Breast epithelium (tissue), 4 donors: ENCODE results near the gene RANBP6. TPM values are rescaled to one million over a fixed set of nuclear protein-coding genes. Genes with fewer than 3 reads are reported as not detected.

Experiments
- DNase-seq, 2 donors: peaks; one replicate each; pipeline ENCODE4 v3.0.0-alpha.2; 2019; ENCODE audit warnings: low spot score in 2 of 2
- H3K27ac ChIP-seq, 2 donors: fragments of 200-600 bp; sonication (generic) in 1 of 2; one replicate each; pipeline ENCODE4 v1.5.1; 2016 to 2019; ENCODE audit warnings: mild to moderate bottlenecking in 1 of 2
- H3K27me3 ChIP-seq, 2 donors: fragments of 200-600 bp; sonication (generic) in 1 of 2; one replicate each; pipeline versions ENCODE4 v1.5.1 to v1.6.0; 2017 to 2019; ENCODE audit warnings: control low read depth in 1 of 2, mild to moderate bottlenecking in 1 of 2
- H3K36me3 ChIP-seq: fragments of 200-600 bp; one replicate; pipeline ENCODE4 v1.5.1; 2019
- H3K4me1 ChIP-seq, 2 donors: fragments of 200-600 bp; sonication (generic); one replicate each; pipeline ENCODE4 v1.5.1; 2016 to 2019; ENCODE audit warnings: control low read depth in 1 of 2
- H3K4me3 ChIP-seq, 3 donors: fragments of 200-600 bp; sonication (generic); 1 replicate in 2 of 3; 2 replicates in 1 of 3; pipeline ENCODE4 v1.5.1; 2016 to 2019; ENCODE audit warnings: mild to moderate bottlenecking in 3 of 3, moderate library complexity in 2 of 3
- H3K9me3 ChIP-seq, 2 donors: fragments of 200-600 bp; sonication (generic) in 1 of 2; one replicate each; pipeline ENCODE4 v1.5.1; 2016 to 2019; ENCODE audit warnings: control low read depth in 1 of 2
- POLR2A ChIP-seq: fragments of 450-650 bp; IDR thresholded peaks from one replicate; pipeline ENCODE4 v1.6.1; 2016; ENCODE audit warnings: antibody characterized with exemption, mild to moderate bottlenecking, moderate library complexity
- POLR2AphosphoS5 ChIP-seq, 3 donors: sonication (generic); formaldehyde crosslinking; IDR thresholded peaks; one replicate each; pipeline ENCODE4 v1.6.1; 2017; ENCODE audit warnings: antibody characterized with exemption in 3 of 3
- intact Hi-C: fragments of 100-400 bp; cut with DNase I; formaldehyde crosslinking; loops from one replicate; pipeline ENCODE4 v1.15.1; 2023; ENCODE audit warnings: low total_unique reads
- total RNA-seq, 3 donors: library from RNA; depleted of rRNA; stranded (reverse); fragments of >200 nt; gene quantifications; one replicate each; pipeline ENCODE4 v1.1.0, GENCODE V29; 2016
- TF ChIP-seq, protein P1 (sequence below), 3 donors: fragments of 450-650 bp; IDR thresholded peaks; one replicate each; pipeline ENCODE4 v1.5.1; 2016 to 2017; ENCODE audit warnings: antibody characterized with exemption in 3 of 3, mild to moderate bottlenecking in 3 of 3, moderate library complexity in 3 of 3

RANBP6 gene
- total RNA-seq, 3 donors from 2014 or later = 16.1 to 24.9 (median 19.2) TPM

DNA sequence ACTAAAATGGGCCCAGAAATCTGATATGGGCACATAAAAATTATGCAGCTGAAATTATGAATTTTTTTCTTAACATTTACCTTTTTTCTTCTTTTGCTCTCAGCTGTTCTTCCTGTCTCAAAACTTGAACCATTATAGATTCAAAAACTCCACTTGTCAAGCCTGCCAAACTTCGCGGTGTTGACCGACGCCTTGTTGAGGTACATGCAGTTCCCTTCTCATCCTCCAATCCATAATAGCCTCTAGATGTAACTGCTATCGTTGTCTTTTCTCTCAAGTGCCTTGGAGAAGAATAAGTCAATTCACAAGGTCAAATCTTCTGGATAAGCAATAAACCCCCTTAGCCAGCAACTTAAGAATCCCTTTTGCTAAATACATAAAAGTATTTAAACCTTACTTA, 27.2 kb downstream of the RANBP6 start:
- no peaks in the 10 kb centered on the region for H3K4me1 ChIP-seq
- H3K9me3 ChIP-seq = no peaks in the 10 kb centered on the region
- no peak for TF ChIP-seq POLR2AphosphoS5 (IDR thresholded peaks at IDR 0.05)
- intact Hi-C loops = loop anchor here (10.0 kb wide), 1 partner anchor 153 kb away; the partner anchor contains the start of gene ERMP1
- no peaks in the 10 kb centered on the region for H3K36me3 ChIP-seq
- H3K4me3 ChIP-seq = no peak overlapping the region
- no peak for DNase-seq
- no peaks in the 10 kb centered on the region for H3K27me3 ChIP-seq
- no peak overlapping the region for H3K27ac ChIP-seq

DNA sequence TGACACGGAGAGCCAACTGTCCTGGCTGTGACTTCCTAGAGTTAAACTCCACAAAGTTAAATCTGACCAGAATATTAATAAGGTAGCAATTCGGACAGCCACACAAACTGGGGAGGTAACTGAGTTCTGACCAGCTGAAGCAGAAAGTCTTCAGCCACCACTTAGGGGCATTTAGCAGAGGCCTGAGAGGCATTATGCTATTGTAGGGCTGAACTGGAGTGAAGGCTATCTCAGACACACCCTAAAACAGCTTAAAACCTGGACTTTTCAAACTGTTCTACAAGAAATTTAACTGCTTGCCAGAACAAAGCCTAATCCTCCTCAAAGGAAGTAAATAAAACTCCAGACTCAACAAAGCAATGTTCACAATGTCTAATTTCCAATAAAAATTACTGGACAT, 32.4 kb downstream of the RANBP6 start:
- Histone ChIP-seq H3K4me1 (no peaks in the 10 kb centered on the region), H3K27me3 (no peaks in the 10 kb centered on the region), H3K9me3 (no peaks in the 10 kb centered on the region), H3K4me3 (no peak overlapping the region), H3K27ac (no peak overlapping the region), H3K36me3 (no peaks in the 10 kb centered on the region)
- intact Hi-C loops = loop anchor here (10.0 kb wide), 1 partner anchor 148 kb away; the partner anchor contains the start of gene ERMP1
- DNase-seq = no peak
- TF ChIP-seq, protein P1, sequence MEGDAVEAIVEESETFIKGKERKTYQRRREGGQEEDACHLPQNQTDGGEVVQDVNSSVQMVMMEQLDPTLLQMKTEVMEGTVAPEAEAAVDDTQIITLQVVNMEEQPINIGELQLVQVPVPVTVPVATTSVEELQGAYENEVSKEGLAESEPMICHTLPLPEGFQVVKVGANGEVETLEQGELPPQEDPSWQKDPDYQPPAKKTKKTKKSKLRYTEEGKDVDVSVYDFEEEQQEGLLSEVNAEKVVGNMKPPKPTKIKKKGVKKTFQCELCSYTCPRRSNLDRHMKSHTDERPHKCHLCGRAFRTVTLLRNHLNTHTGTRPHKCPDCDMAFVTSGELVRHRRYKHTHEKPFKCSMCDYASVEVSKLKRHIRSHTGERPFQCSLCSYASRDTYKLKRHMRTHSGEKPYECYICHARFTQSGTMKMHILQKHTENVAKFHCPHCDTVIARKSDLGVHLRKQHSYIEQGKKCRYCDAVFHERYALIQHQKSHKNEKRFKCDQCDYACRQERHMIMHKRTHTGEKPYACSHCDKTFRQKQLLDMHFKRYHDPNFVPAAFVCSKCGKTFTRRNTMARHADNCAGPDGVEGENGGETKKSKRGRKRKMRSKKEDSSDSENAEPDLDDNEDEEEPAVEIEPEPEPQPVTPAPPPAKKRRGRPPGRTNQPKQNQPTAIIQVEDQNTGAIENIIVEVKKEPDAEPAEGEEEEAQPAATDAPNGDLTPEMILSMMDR (IDR thresholded peaks at IDR 0.05) = no peak
- no peak for TF ChIP-seq POLR2AphosphoS5 (IDR thresholded peaks at IDR 0.05)
- no peak for TF ChIP-seq POLR2A

DNA sequence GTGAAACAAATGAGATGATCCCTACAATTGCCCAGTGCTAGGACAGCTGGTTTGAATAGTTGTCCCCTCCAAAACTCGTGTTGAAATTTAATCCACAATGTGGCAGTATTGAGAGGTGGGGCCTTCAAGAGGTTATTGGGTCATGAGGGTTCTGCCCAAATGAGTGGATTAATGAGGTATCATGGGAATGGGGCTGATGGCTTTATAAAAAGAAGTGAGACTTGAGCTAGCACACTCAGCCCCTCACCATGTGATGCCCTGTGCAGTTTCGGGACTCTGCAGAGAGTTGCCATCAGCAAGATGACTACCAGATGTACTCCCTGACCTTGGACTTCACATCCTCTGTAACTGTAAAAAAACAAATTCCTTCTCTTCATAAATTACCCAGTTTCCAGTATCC, 33.1 kb downstream of the RANBP6 start:
- intact Hi-C loops = loop anchor here (10.0 kb wide), 1 partner anchor 148 kb away; the partner anchor contains the start of gene ERMP1
- H3K27ac ChIP-seq = no peak overlapping the region
- TF ChIP-seq, protein P1 (IDR thresholded peaks at IDR 0.05) = no peak
- no peak for TF ChIP-seq POLR2A
- TF ChIP-seq POLR2AphosphoS5 (IDR thresholded peaks at IDR 0.05) = no peak
- DNase-seq = no peak
- H3K9me3 ChIP-seq = no peaks in the 10 kb centered on the region
- no peaks in the 10 kb centered on the region for H3K4me1 ChIP-seq
- no peaks in the 10 kb centered on the region for H3K36me3 ChIP-seq
- no peaks in the 10 kb centered on the region for H3K27me3 ChIP-seq
- H3K4me3 ChIP-seq = no peak overlapping the region

DNA sequence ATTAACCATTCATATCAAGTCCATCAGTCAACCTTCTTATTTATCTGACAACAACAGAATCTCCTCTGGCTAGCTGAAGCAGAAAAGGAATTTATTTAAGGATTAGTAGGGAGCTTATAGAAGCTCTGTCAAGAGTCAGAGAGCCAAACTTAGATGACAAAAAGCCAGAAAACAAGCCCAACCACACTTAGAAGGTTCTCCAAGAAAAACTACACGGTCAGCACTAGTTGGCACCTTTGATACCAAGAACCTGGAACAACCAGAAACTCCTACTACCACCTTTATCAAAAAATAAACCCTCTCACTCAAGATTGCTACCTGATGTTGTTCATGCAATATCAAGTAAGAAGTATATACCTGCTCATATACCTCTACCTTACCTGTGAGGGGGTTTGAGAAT, 36.9 kb downstream of the RANBP6 start:
- intact Hi-C loops = no loop called here
- no peak overlapping the region for H3K27ac ChIP-seq
- H3K9me3 ChIP-seq = no peaks in the 10 kb centered on the region

DNA sequence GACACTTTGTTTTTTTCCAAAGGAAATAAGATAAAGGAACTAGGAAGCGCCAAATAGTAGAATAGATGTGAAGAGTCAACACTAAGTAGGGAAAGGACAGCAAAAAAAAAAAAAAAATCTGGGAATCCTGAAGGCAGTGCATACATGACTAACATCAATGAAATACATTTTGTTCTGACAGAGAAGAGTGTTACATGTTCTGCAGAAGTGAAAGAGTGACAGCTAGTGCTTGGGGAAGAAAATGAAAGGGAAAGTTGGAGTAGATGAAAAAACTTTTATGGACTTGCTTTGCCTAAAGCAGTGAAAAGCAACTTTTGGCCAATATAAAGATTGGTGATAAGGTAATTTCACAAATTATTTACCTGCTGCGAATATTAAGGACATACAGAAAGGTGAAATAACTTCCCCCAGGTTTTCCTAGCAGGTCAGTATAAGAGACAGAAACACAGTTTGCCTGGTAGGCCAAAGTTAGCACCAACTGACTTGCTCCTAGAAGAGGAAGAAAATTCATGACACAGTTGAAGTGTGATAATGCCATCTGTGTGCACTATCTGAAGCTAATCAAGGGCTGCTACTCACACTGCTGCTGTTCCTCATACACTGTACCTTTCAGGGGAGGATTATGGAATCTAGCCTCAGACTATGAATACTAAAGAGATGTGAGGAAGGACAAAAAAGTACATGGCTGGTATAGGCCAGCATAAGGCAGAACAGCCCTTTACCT, 38.6 kb downstream of the RANBP6 start:
- no peak overlapping the region for H3K4me3 ChIP-seq
- no peak overlapping the region for H3K27ac ChIP-seq
- H3K4me1 ChIP-seq = no peaks in the 10 kb centered on the region
- no peaks in the 10 kb centered on the region for H3K9me3 ChIP-seq
- no peaks in the 10 kb centered on the region for H3K27me3 ChIP-seq
- no peak for DNase-seq
- no peaks in the 10 kb centered on the region for H3K36me3 ChIP-seq
- intact Hi-C loops = no loop called here
- TF ChIP-seq POLR2AphosphoS5 (IDR thresholded peaks at IDR 0.05) (no peak), POLR2A (no peak)
- TF ChIP-seq, protein P1 (IDR thresholded peaks at IDR 0.05) = no peak

More for the DNA sequence above, 36.9 kb downstream of the RANBP6 start:
- no peak overlapping the region for H3K4me3 ChIP-seq
- H3K27me3 ChIP-seq = no peaks in the 10 kb centered on the region
- H3K36me3 ChIP-seq = no peaks in the 10 kb centered on the region
- no peak for TF ChIP-seq POLR2A
- no peak for DNase-seq
- no peaks in the 10 kb centered on the region for H3K4me1 ChIP-seq

DNA sequence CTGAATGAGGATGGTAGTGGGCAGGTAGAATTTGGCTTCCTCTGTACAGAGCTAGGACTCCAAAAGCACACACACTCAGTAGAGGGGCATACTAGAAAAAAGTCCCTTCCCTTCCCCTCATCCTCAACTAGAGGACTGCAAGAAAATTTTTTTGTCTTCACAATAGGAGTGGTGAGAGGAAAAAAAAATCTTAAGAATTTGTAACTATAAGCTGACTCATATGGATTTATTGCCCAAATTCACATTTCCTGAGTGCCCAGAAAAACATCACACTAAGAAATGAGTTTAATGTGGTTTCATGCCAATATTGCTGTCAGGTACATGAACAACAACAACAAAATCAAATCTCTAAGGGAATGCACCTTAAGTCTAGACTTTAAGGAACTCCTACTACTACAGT, 43.7 kb downstream of the RANBP6 start:
- intact Hi-C loops = no loop called here
- DNase-seq = no peak
- Histone ChIP-seq H3K36me3 (no peaks in the 10 kb centered on the region), H3K9me3 (no peaks in the 10 kb centered on the region), H3K27ac (no peak overlapping the region), H3K4me1 (no peaks in the 10 kb centered on the region), H3K4me3 (no peak overlapping the region), H3K27me3 (no peaks in the 10 kb centered on the region)
- TF ChIP-seq POLR2A = no peak
- TF ChIP-seq POLR2AphosphoS5 (IDR thresholded peaks at IDR 0.05) = no peak
- TF ChIP-seq, protein P1 (IDR thresholded peaks at IDR 0.05) = no peak

Other genes starting within 250 kb of the RANBP6 start
- 10 to 100 TPM; 12.6 to 39.2 (median 34.1) TPM for gene ERMP1, start 182.5 kb downstream of the RANBP6 start, total RNA-seq
- not detected for gene MLANA, start 124.7 kb downstream of the RANBP6 start, total RNA-seq
- gene IL33, start 200.2 kb upstream of the RANBP6 start, total RNA-seq = 10 to 100 TPM; 11.7 to 29.2 (median 12.4) TPM